GDM1 (cell line): ENCODE results near the gene GALNT2.

Experiments used
- DNase-seq: peaks from one replicate; lab custom pipeline; 2025; lab: John Stamatoyannopoulos, UW

Gene GALNT2

GRCh38 chr1:230050973-230051735 is 15.9 kb upstream of the GALNT2 start:
- no peak for DNase-seq

- DNase-seq, result no peak
Observed at GRCh38 chr1:230052018-230052417, 15.0 kb upstream of the GALNT2 start.

- DNase-seq, result no peak
Observed at GRCh38 chr1:230052665-230053064, 14.4 kb upstream of the GALNT2 start.

GRCh38 chr1:230054092-230054749 is 12.8 kb upstream of the GALNT2 start:
- DNase-seq, result no peak

- DNase-seq, result no peak
Observed at GRCh38 chr1:230056098-230056497, 10.9 kb upstream of the GALNT2 start.

- DNase-seq, result no peak
Observed at GRCh38 chr1:230057100-230057499, 9.9 kb upstream of the GALNT2 start.

- no peak for DNase-seq
Observed at GRCh38 chr1:230057681-230058565, 9.1 kb upstream of the GALNT2 start.

GRCh38 chr1:230058626-230059025 is 8.4 kb upstream of the GALNT2 start:
- DNase-seq, result no peak

GRCh38 chr1:230061801-230062200 is 5.2 kb upstream of the GALNT2 start:
- no peak for DNase-seq

- DNase-seq, result no peak
Observed at GRCh38 chr1:230062521-230062920, 4.5 kb upstream of the GALNT2 start.

GRCh38 chr1:230064283-230064682 is 2.8 kb upstream of the GALNT2 start:
- no peak for DNase-seq

GRCh38 chr1:230065161-230065560 is 1.9 kb upstream of the GALNT2 start:
- no peak for DNase-seq

- no peak for DNase-seq
Observed at GRCh38 chr1:230065571-230065970, 1.5 kb upstream of the GALNT2 start.

GRCh38 chr1:230066031-230066430 is 1.0 kb upstream of the GALNT2 start:
- DNase-seq, result no peak

- no peak for DNase-seq
Observed at GRCh38 chr1:230067419-230067870, 407 bp downstream of the GALNT2 start.

GRCh38 chr1:230067871-230068620 is 1.0 kb downstream of the GALNT2 start:
- no peak for DNase-seq

GRCh38 chr1:230068621-230068873 is 1.5 kb downstream of the GALNT2 start:
- DNase-seq, result no peak

GRCh38 chr1:230068952-230069684 is 2.1 kb downstream of the GALNT2 start:
- no peak for DNase-seq

GRCh38 chr1:230069796-230070195 is 2.8 kb downstream of the GALNT2 start:
- DNase-seq, result no peak

- DNase-seq, result no peak
Observed at GRCh38 chr1:230070321-230071208, 3.5 kb downstream of the GALNT2 start.
